ENCODE results near the gene OSBPL1A.
A peak's percentile ranks its signal among the peaks of the same experiment; 100 is the strongest.

OSBPL1A gene

GRCh38 chr18:24413148-24413547, 15.5 kb upstream of the OSBPL1A start:
- H3K4me3 Mint-ChIP-seq, result no peak overlapping the region
- H3K27ac Mint-ChIP-seq, result no peak overlapping the region
- DNase-seq (ENCODE audit: low spot score in 2 of 2) (peak in 1 of 2 donors; percentile 25), ATAC-seq (no peak)
- H3K36me3 Mint-ChIP-seq, result no peaks in the 10 kb centered on the region
- peaks cover 7% of the 10 kb centered on the region for H3K4me1 Mint-ChIP-seq
- no peaks in the 10 kb centered on the region for H3K9me3 Mint-ChIP-seq

GRCh38 chr18:24408496-24408895, 10.9 kb upstream of the OSBPL1A start:
- Mint-ChIP-seq H3K4me3 (no peak overlapping the region), H3K9me3 (no peaks in the 10 kb centered on the region), H3K4me1 (no peaks in the 10 kb centered on the region), H3K27ac (no peak overlapping the region), H3K36me3 (peaks cover 6% of the 10 kb centered on the region)
- ATAC-seq, result no peak
- no peak for DNase-seq (ENCODE audit: low spot score in 2 of 2)

GRCh38 chr18:24404591-24404990, 7.0 kb upstream of the OSBPL1A start:
- Mint-ChIP-seq H3K4me3 (no peak overlapping the region), H3K36me3 (peaks cover 6% of the 10 kb centered on the region), H3K4me1 (no peaks in the 10 kb centered on the region), H3K9me3 (no peaks in the 10 kb centered on the region), H3K27ac (no peak overlapping the region)
- DNase-seq (ENCODE audit: low spot score in 2 of 2) (no peak), ATAC-seq (no peak)

- Mint-ChIP-seq H3K4me1 (peaks cover 4% of the 10 kb centered on the region), H3K4me3 (no peak overlapping the region), H3K9me3 (no peaks in the 10 kb centered on the region), H3K27ac (no peak overlapping the region), H3K36me3 (peaks cover 6% of the 10 kb centered on the region)
- ATAC-seq (no peak), DNase-seq (ENCODE audit: low spot score in 2 of 2) (no peak)
Observed at GRCh38 chr18:24403076-24403475, 5.5 kb upstream of the OSBPL1A start.

- Mint-ChIP-seq H3K27ac (no peak overlapping the region), H3K4me3 (no peak overlapping the region), H3K36me3 (peaks cover 5% of the 10 kb centered on the region), H3K4me1 (peaks cover 7% of the 10 kb centered on the region), H3K9me3 (no peaks in the 10 kb centered on the region)
- ATAC-seq, result no peak
- DNase-seq (ENCODE audit: low spot score in 2 of 2), result no peak
Observed at GRCh38 chr18:24402209-24402785, 4.7 kb upstream of the OSBPL1A start.

- no peaks in the 10 kb centered on the region for H3K9me3 Mint-ChIP-seq
- no peaks in the 10 kb centered on the region for H3K36me3 Mint-ChIP-seq
- no peak for ATAC-seq
- no peak overlapping the region for H3K4me3 Mint-ChIP-seq
- H3K27ac Mint-ChIP-seq, result no peak overlapping the region
- H3K4me1 Mint-ChIP-seq, result peaks cover 13% of the 10 kb centered on the region
- DNase-seq (ENCODE audit: low spot score in 2 of 2), result no peak
Observed at GRCh38 chr18:24400587-24400986, 3.0 kb upstream of the OSBPL1A start.

GRCh38 chr18:24398540-24398939, 916 bp upstream of the OSBPL1A start:
- no peak overlapping the region for H3K27ac Mint-ChIP-seq
- H3K9me3 Mint-ChIP-seq, result no peaks in the 10 kb centered on the region
- peak overlapping the region; percentile 80 for H3K4me3 Mint-ChIP-seq
- no peak for DNase-seq (ENCODE audit: low spot score in 2 of 2)
- no peaks in the 10 kb centered on the region for H3K36me3 Mint-ChIP-seq
- no peak for ATAC-seq
- H3K4me1 Mint-ChIP-seq, result peaks cover 13% of the 10 kb centered on the region

- peak; percentile 65 for ATAC-seq
- H3K27ac Mint-ChIP-seq, result no peak overlapping the region
- peak overlapping the region; percentile 80 for H3K4me3 Mint-ChIP-seq
- DNase-seq (ENCODE audit: low spot score in 2 of 2), result peak in 1 of 2 donors; percentile 3
- peaks cover 13% of the 10 kb centered on the region for H3K4me1 Mint-ChIP-seq
- no peaks in the 10 kb centered on the region for H3K36me3 Mint-ChIP-seq
- no peaks in the 10 kb centered on the region for H3K9me3 Mint-ChIP-seq
Observed at GRCh38 chr18:24397131-24397693, 412 bp downstream of the OSBPL1A start.

- H3K9me3 Mint-ChIP-seq, result no peaks in the 10 kb centered on the region
- no peaks in the 10 kb centered on the region for H3K36me3 Mint-ChIP-seq
- peak; percentile 63 for ATAC-seq
- no peak for DNase-seq (ENCODE audit: low spot score in 2 of 2)
- no peak overlapping the region for H3K27ac Mint-ChIP-seq
- H3K4me3 Mint-ChIP-seq, result no peak overlapping the region
- peaks cover 13% of the 10 kb centered on the region for H3K4me1 Mint-ChIP-seq
Observed at GRCh38 chr18:24396082-24396633, 1.5 kb downstream of the OSBPL1A start.

GRCh38 chr18:24395049-24395795, 2.4 kb downstream of the OSBPL1A start:
- Mint-ChIP-seq H3K9me3 (no peaks in the 10 kb centered on the region), H3K27ac (no peak overlapping the region), H3K36me3 (no peaks in the 10 kb centered on the region), H3K4me1 (peaks cover 13% of the 10 kb centered on the region), H3K4me3 (no peak overlapping the region)
- DNase-seq (ENCODE audit: low spot score in 2 of 2) (no peak), ATAC-seq (no peak)

- no peak overlapping the region for H3K4me3 Mint-ChIP-seq
- ATAC-seq, result no peak
- no peak overlapping the region for H3K27ac Mint-ChIP-seq
- no peaks in the 10 kb centered on the region for H3K4me1 Mint-ChIP-seq
- DNase-seq (ENCODE audit: low spot score in 2 of 2), result no peak
- no peaks in the 10 kb centered on the region for H3K36me3 Mint-ChIP-seq
- no peaks in the 10 kb centered on the region for H3K9me3 Mint-ChIP-seq
Observed at GRCh38 chr18:24388957-24389356, 8.7 kb downstream of the OSBPL1A start.

GRCh38 chr18:24386681-24387080, 10.9 kb downstream of the OSBPL1A start:
- ATAC-seq (no peak), DNase-seq (ENCODE audit: low spot score in 2 of 2) (no peak)
- H3K9me3 Mint-ChIP-seq, result no peaks in the 10 kb centered on the region
- H3K4me1 Mint-ChIP-seq, result no peaks in the 10 kb centered on the region
- no peak overlapping the region for H3K4me3 Mint-ChIP-seq
- H3K36me3 Mint-ChIP-seq, result no peaks in the 10 kb centered on the region
- no peak overlapping the region for H3K27ac Mint-ChIP-seq

GRCh38 chr18:24381126-24381525, 16.5 kb downstream of the OSBPL1A start:
- Mint-ChIP-seq H3K4me3 (no peak overlapping the region), H3K9me3 (no peaks in the 10 kb centered on the region), H3K27ac (no peak overlapping the region), H3K36me3 (no peaks in the 10 kb centered on the region), H3K4me1 (no peaks in the 10 kb centered on the region)
- DNase-seq (ENCODE audit: low spot score in 2 of 2), result no peak
- no peak for ATAC-seq

GRCh38 chr18:24380163-24380747, 17.4 kb downstream of the OSBPL1A start:
- Mint-ChIP-seq H3K27ac (no peak overlapping the region), H3K4me3 (no peak overlapping the region), H3K9me3 (no peaks in the 10 kb centered on the region), H3K4me1 (no peaks in the 10 kb centered on the region), H3K36me3 (no peaks in the 10 kb centered on the region)
- DNase-seq (ENCODE audit: low spot score in 2 of 2) (no peak), ATAC-seq (no peak)

- ATAC-seq (no peak), DNase-seq (ENCODE audit: low spot score in 2 of 2) (no peak)
- H3K9me3 Mint-ChIP-seq, result no peaks in the 10 kb centered on the region
- H3K4me3 Mint-ChIP-seq, result no peak overlapping the region
- no peak overlapping the region for H3K27ac Mint-ChIP-seq
- H3K36me3 Mint-ChIP-seq, result no peaks in the 10 kb centered on the region
- no peaks in the 10 kb centered on the region for H3K4me1 Mint-ChIP-seq
Observed at GRCh38 chr18:24378598-24378997, 19.0 kb downstream of the OSBPL1A start.
